Stimulated activated CD8-positive, alpha-beta memory T cell treated with anti-CD3 and anti-CD28 coated beads, Interleukin-15, amount 100 ng/mL, for 24 hours (primary cell): ENCODE results near the gene FAP.

ENCODE experiments used
- DNase-seq: peaks from one replicate; pipeline ENCODE4 v3.0.0-alpha.2; 2020; ENCODE audit warnings: low read depth

The FAP gene

DNA sequence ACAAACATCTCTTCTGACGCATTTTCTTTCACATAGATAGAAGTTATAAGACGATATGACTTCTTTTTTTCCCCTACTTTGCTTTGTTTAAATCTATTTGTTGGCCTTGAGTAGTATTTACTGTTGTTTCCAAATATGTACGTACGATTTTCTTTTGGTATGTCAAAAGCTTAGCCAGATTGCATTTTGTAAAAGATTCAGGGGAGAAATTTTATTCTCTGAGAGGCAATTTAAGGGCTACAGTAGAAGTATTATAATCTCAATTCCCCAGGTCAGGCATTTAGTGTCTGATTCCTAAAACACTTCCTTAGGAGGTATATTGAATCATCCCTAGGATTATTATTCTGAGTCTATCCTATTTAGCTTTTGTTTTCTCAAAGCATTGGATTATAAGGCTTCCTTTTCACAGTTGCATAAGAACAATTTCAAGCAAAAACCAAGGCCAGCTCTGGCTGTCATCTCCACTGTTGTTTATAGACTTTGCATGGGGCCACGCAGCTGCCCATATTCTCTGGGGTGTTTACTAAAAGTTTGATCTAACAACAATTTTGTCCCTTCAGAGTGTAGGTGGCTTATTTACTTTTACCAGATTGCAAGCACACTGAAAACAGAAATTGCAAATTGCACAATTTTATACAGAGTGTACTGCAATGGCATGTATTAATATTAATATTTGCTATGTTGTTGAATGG is 57.6 kb downstream of the FAP start:
- DNase-seq = no peak

DNA sequence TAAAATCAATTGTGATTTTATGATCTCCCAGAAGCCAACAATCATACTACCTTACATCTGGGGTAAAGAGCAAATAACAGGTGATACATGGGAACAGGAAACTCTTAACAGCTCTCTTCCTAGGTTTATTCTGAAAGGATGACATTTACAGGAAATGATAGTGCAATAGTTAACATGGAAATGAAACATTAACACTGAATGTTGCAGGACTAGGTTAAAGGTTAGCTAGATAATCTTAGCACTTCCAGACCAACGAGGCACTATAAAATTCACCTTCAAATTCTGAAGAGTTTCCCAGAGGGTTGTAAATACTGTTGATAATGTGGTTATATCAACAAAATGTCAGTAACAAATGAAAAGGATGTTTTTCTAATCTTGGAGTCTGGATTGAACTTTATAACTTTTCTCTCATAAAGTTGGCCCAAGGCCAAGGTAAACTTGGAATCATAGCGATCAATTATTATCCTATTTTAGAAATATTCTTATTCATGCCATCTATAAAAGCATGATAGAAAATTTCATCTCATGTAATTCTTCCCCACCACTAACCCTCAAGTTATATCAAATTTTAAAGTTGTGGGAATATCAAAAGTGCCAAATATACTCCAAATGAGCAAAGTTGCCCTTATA is 58.3 kb downstream of the FAP start:
- no peak for DNase-seq

DNA sequence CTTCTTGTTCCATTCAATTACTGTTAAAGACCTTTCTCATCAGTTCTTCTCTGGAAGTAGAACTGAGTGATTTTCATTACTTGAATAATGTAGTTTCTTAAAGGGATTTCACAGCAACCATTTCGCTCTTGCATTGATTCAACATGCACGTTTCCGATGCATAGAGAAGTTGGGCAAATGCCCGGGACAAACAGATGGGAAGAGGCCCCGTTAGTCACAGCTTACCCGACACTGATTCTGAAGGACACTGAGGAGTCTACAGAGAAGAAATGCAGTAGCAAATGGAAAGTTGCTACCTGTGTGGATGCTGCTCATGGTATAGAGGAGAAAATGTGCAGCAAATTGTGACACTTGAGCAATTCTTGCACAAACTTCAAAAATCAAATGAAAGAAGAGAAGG is 58.9 kb downstream of the FAP start:
- no peak for DNase-seq

GRCh38 chr2:162182395-162182794 is 60.9 kb downstream of the FAP start:
- DNase-seq = no peak

- no peak for DNase-seq
Measured at GRCh38 chr2:162177301-162177700, 65.9 kb downstream of the FAP start.

DNA sequence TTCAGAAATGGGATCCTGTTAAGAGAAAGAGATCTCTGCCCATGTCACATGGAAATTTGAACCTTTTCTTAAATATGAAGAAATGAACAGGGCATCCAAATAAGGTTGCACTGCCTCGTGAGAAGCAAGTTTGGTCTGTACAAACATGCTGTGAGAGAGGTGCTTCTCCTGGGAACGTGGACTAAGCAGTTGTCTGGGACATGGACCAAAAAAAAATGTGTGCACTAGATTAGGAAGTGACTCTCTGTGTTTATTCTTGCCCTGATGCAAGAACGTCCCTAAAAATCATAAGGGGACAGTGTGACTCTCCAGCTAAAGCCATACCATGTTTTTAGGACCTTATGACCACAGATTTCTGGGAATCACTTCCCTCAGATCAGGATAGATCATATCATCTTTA is 67.5 kb downstream of the FAP start:
- DNase-seq = no peak

GRCh38 chr2:162174746-162175145 is 68.5 kb downstream of the FAP start:
- DNase-seq = no peak

DNA sequence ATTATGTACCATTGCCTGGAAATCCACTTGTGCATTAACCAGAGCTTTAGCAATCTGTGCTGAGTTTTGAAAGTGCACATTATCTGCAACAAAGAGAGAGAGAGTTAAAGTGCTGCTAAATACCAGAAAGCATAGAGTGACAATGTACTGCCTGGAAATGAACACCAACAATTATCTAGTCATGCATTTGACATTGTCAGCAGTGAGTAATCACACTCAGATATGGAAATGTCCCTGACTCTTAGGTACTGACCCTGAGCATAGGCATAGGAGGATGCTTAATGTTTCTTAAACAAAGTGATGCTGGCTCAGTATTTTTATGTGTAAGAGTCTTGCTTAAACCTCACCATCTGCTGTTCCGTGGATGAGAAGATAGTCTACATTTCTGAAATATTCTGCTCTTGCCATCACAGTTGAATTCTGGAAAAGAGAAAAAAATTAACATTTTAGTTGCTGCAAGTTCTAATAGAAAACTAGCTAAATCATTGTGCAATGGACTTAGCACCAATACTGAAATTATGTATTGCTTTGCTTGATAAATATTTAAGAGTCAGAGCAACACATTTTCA is 70.4 kb downstream of the FAP start:
- no peak for DNase-seq

DNA sequence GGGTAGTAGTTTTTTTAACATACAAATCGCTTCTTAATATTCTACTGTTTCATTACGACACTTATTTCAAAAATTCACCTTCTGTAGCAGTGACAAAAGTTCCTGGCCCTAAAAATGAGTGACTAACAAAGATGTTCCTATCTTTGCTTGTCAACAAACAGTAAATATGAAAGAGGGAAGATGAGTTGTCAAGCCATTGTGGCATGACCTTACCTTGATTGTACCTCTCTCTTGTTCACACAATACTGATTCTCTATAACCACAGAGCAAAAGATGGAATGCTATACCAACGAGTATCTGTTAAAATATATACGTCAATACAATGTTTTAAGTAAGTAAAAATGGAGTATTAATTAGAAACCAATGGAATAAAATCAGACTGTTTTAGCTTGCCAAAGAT is 76.5 kb downstream of the FAP start:
- no peak for DNase-seq

GRCh38 chr2:162166174-162166573 is 77.1 kb downstream of the FAP start:
- no peak for DNase-seq

DNA sequence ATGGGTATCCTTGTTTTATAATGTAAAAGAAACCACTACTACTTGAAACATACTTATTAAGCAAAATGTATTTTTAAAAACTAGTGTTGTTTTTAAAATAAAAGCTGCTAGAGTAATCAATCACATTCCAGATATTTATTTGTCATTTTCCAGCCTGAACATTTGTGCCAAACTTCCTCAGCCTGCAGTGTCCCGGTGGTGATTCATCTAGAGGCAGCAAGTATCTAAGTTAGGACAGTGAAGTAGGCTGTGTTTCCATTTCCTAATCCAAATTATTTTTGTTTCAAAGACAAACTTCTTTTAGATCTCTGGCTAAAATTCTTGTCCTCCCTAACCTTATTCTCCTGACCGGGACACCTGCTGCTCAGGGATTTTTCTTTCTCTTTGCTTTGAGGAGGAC is 78.4 kb downstream of the FAP start:
- DNase-seq = no peak

DNA sequence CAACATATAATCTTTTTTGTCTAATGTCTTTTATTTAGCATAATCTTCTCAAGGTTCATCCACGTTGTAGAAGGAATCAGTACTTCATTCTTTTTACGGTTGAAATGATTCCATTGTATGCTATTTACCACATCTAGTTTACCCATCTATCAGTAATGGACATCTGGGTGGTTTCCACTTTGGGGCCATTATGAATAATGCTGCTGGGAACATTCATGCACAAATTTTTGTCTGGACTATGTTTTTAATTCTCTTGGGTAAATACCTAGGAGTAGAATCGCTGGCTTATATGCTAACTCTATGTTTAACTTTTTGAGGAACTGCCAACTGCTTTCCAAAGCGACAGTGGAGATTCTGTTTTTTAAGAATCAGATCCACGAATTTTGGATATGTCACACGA is 83.8 kb downstream of the FAP start:
- DNase-seq = no peak

DNA sequence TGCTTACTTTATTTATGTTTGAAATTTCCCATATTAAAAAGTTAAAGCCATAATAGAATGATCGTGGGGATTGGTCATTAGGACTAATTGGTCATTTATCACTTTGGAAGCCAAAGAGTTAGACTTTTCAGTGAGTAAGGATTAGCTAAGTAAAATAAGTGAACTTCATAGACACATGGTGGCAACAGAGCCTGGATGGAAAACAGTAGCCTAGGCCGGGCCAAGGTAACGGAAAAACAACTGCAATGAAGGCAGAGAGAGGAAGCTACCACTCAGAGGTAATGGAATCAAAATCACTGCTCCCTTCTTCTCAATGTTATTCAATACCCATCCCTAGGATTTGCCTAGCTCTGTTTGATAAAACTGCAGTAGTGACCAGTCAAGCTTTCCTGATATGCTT is 87.1 kb downstream of the FAP start:
- no peak for DNase-seq

GRCh38 chr2:162155093-162155492 is 88.2 kb downstream of the FAP start:
- DNase-seq = no peak

DNA sequence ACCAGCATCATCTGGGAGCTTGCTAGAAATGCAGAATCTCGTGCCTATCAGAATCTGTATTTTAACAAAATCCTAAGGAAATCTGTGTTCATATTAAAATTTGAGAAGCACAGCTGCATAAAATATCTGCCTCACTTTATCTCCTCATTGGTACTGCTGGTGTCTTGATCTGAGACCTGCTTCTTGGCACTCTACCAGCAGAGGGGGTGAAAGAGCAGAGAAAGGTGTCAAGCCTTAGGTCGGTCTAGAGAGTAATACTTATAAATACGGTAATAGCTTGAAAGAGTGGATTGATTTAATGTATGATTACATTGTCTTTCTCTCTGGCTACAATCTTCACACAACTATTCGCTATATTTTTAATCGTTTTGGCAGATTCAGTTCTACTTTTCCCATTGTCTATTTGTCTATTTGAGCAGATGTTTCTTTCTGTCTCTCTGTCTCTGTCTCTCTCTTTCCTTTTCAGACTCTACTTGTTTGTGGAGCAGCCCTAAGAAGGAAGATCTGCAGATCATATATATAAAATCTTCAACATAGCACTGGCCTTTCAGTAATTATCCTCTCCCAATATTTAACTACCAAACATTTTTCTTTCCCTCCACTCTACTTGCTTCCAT is 89.5 kb downstream of the FAP start:
- no peak for DNase-seq

DNA sequence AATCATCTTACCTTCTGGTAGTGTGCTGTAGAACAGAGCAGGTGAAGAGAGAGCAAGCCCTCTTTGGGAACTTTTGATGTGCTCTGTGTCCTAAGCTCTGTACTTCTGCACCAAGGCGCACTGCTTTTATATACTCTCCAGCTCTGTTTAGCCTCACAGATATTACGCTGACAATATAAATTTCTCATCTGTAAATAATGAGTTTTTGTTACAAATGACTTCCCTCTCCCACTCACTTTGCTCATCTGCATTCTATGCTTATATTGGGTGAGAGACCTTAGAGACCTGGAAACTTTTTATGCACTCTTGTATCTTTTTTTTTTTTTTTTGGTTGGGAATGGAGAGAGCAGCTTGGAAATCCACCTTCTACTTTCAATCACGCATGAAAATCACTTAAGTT is 91.1 kb downstream of the FAP start, which contains the start of gene GCG:
Gene GCG, minus strand, starts transcription at position 101 of the 400 bp plus-strand sequence. CDS start 3,069 bp downstream, outside the sequence.
- DNase-seq = no peak

DNA sequence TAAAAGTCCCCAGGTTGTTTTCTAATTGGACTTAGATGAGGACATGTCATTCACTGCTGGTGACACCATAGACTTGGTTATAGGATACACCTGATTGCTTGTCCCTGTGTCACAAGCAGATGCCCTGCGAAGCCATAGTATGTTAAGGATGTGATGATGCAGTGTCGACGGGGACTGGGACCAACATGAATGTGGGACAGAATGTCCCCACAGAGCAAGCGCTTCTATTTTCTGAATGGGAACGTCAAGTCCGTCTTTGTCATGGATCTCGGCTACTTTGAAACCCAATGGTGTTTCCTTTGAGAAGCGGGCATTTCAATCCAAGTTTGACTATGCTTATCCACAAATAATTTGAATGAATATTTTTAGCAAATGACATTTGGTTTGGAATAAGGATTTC is 93.3 kb downstream of the FAP start:
- no peak for DNase-seq

DNA sequence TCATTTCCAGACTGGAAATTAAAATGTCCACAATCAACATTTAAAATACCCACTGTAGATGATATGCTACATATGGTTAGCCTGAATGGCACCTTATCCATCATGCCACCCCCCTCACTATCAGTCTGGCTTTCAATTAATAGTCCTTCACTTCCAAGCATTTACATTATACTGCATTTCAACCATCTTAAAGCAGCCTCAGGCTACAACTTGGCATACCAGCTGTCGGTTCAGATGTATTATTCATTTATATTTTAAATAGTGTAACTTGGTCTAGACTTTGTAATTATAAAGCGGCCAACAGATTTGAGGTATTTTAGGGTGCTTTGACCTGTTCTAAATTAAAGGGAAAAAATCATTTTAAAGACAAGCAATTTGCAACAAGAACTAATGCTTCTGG is 93.8 kb downstream of the FAP start:
- no peak for DNase-seq

DNA sequence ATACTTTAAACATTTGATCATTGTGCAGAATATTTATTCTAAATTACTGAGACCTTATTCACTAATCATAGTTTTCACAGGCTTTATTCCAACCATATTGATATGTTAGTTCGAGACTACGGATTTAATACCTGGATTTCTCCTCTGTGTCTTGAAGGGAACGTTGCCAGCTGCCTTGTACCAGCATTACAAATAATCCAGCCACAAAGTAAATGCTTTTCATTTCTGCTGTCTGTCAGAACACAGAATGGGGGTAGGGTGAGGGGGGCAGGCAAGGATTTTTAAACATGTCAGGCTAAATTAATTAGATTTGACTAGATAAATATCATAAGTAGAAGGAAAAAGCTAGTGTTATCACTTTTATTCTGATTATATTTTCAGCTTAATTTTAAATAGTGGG is 94.3 kb downstream of the FAP start:
- no peak for DNase-seq

DNA sequence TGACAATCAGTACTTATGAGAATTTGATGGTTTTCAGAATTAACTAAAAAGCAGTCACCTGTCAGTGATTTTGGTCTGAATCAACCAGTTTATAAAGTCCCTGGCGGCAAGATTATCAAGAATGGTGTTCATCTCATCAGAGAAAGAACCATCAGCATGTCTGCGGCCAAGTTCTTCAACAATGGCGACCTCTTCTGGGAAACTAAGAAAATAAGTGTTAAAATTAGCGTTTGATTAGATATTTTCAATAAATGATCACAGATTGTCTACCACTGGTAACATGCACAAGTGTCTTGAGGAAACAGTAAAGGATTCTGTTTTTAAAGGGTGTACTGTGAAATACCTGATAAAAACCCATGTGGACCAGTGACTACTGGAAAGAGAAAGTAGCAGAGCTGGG is 99.3 kb downstream of the FAP start:
- DNase-seq = no peak

DNA sequence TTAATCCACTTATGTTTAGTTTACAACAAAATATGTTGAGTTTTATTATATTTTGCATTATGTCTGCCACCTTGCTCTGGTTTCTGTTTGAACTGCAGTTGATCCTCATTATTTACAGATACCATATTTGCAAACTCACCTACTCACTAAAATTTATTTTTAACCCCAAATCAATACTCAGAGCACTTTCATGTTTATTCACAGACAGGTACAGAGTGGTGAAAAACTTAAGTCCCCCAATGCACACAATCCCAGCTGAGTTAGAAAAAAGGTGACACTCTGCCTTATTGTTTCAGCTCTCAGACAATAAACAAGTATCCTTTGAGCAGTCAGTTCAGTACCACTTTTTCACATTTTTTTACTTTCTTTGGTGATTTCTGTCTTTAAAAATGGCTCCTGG is 104.9 kb downstream of the FAP start:
- no peak for DNase-seq

GRCh38 chr2:162127422-162127821 is 115.8 kb downstream of the FAP start:
- no peak for DNase-seq

GRCh38 chr2:162126527-162126926 is 116.7 kb downstream of the FAP start:
- DNase-seq = no peak
